Neutrophil (primary cell): ENCODE data around the gene SERPINB2.

Experiments
- H3K27ac ChIP-seq: fragments of 200-600 bp; sonication (generic); 2 replicates; pipeline ENCODE4 v1.5.1; 2016; ENCODE audit warnings: mild to moderate bottlenecking, moderate library complexity
- H3K27me3 ChIP-seq: fragments of 200-600 bp; sonication (generic); 2 replicates; pipeline ENCODE4 v1.6.0; 2016; ENCODE audit warnings: mild to moderate bottlenecking
- H3K36me3 ChIP-seq: fragments of 200-600 bp; sonication (generic); 2 replicates; pipeline ENCODE4 v1.5.1; 2017
- H3K4me1 ChIP-seq, 2 experiments: fragments of 200-600 bp in 1 of 2; sonication (generic) in 1 of 2; 1 replicate in 1 of 2; 2 replicates in 1 of 2; pipeline versions ENCODE4 v1.5.1 to v1.6.1; 2013 to 2016; ENCODE audit warnings: low read depth in 1 of 2, low read length in 1 of 2, mild to moderate bottlenecking in 1 of 2, moderate library complexity in 1 of 2; ENCODE audit not compliant: control insufficient read depth in 1 of 2, insufficient read depth in 1 of 2
- H3K4me3 ChIP-seq, 2 experiments: fragments of 200-600 bp in 1 of 2; sonication (generic) in 1 of 2; 1 replicate in 1 of 2; 2 replicates in 1 of 2; pipeline ENCODE4 v1.5.1; 2013 to 2016; ENCODE audit warnings: low read depth in 1 of 2, low read length in 1 of 2, mild to moderate bottlenecking in 1 of 2, moderate library complexity in 1 of 2
- H3K9me3 ChIP-seq: fragments of 200-600 bp; sonication (generic); 2 replicates; pipeline ENCODE4 v1.5.1; 2016
- TF ChIP-seq, protein P1 (sequence below): fragments of 200-600 bp; sonication (generic); IDR thresholded peaks from 2 replicates; pipeline ENCODE4 v1.5.1; 2016; ENCODE audit warnings: antibody characterized with exemption

Gene SERPINB2

GRCh38 chr18:63905361-63905760 lies 17.9 kb downstream of the SERPINB2 start:
- Histone ChIP-seq H3K27me3 (no peaks in the 10 kb centered on the region), H3K4me3 (no peak overlapping the region), H3K4me1 (peaks cover 45 to 50% of the 10 kb centered on the region in 2 experiments), H3K9me3 (no peaks in the 10 kb centered on the region), H3K36me3 (peaks cover 14% of the 10 kb centered on the region), H3K27ac (peak overlapping the region; percentile 11)
- TF ChIP-seq, protein P1, sequence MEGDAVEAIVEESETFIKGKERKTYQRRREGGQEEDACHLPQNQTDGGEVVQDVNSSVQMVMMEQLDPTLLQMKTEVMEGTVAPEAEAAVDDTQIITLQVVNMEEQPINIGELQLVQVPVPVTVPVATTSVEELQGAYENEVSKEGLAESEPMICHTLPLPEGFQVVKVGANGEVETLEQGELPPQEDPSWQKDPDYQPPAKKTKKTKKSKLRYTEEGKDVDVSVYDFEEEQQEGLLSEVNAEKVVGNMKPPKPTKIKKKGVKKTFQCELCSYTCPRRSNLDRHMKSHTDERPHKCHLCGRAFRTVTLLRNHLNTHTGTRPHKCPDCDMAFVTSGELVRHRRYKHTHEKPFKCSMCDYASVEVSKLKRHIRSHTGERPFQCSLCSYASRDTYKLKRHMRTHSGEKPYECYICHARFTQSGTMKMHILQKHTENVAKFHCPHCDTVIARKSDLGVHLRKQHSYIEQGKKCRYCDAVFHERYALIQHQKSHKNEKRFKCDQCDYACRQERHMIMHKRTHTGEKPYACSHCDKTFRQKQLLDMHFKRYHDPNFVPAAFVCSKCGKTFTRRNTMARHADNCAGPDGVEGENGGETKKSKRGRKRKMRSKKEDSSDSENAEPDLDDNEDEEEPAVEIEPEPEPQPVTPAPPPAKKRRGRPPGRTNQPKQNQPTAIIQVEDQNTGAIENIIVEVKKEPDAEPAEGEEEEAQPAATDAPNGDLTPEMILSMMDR, result no peak

GRCh38 chr18:63906056-63906455 lies 18.6 kb downstream of the SERPINB2 start:
- peak overlapping the region; percentile 11 for H3K27ac ChIP-seq
- no peaks in the 10 kb centered on the region for H3K27me3 ChIP-seq
- no peaks in the 10 kb centered on the region for H3K9me3 ChIP-seq
- H3K4me3 ChIP-seq, result no peak overlapping the region
- TF ChIP-seq, protein P1, result no peak
- H3K36me3 ChIP-seq, result peaks cover 14% of the 10 kb centered on the region
- H3K4me1 ChIP-seq, result peaks cover 50 to 57% of the 10 kb centered on the region in 2 experiments

- peak within 1 kb of the TSS; percentile 70 for H3K27ac ChIP-seq
- no peaks in the 10 kb centered on the region for H3K9me3 ChIP-seq
- H3K4me3 ChIP-seq, result peak within 1 kb of the TSS; percentile 9 to 13
- H3K27me3 ChIP-seq, result no peaks in the 10 kb centered on the region
- H3K4me1 ChIP-seq, result peaks cover 64 to 67% of the 10 kb centered on the region in 2 experiments
- peaks cover 6% of the 10 kb centered on the region for H3K36me3 ChIP-seq
- TF ChIP-seq, protein P1, result no peak
These were observed 20.2 kb downstream of the SERPINB2 start, which contains the start of gene SERPINB10 for GRCh38 chr18:63907664-63908063. SERPINB10 (plus strand) TSS chr18:63907958; CDS start chr18:63915511, 7,553 bp downstream.

GRCh38 chr18:63908858-63909257 lies 21.4 kb downstream of the SERPINB2 start:
- H3K4me1 ChIP-seq, result peaks cover 66 to 73% of the 10 kb centered on the region in 2 experiments
- peak overlapping the region; percentile 9 to 13 for H3K4me3 ChIP-seq
- no peaks in the 10 kb centered on the region for H3K36me3 ChIP-seq
- no peaks in the 10 kb centered on the region for H3K9me3 ChIP-seq
- TF ChIP-seq, protein P1, result no peak
- H3K27me3 ChIP-seq, result no peaks in the 10 kb centered on the region
- peak overlapping the region; percentile 70 for H3K27ac ChIP-seq

DNA sequence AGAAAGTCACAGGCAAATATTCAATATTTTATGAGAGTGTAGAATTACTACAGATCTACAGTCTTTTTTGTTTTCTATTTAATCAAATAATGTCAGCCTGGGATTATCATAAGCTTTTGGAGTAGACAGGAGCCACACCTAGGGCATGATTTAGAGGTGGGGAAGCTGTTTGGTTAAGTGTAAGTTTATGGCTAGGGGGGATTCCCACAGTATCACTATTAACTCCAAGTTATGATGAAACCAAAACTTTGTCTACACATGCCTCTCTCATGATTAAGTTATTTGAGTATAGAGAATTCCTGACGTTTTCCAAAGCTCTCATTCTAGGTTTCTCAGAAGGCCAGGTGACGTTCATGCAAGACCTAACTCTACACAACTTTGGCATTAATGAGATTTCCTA lies 22.4 kb downstream of the SERPINB2 start:
- peaks cover 73 to 83% of the 10 kb centered on the region in 2 experiments for H3K4me1 ChIP-seq
- H3K27me3 ChIP-seq, result no peaks in the 10 kb centered on the region
- no peak overlapping the region for H3K4me3 ChIP-seq
- H3K36me3 ChIP-seq, result no peaks in the 10 kb centered on the region
- TF ChIP-seq, protein P1, result no peak
- H3K27ac ChIP-seq, result peak overlapping the region; percentile 70
- no peaks in the 10 kb centered on the region for H3K9me3 ChIP-seq
